Stimulated activated CD4-positive, alpha-beta T cell treated with anti-CD3 and anti-CD28 coated beads, Interleukin-4, amount 100 ng/mL, for 48 hours (primary cell): ENCODE measurements around the gene LMBR1L.

Source experiments
- DNase-seq, 2 donors: peaks; one replicate each; pipeline ENCODE4 v3.0.0-alpha.2; 2020; ENCODE audit warnings: low read depth in 2 of 2

LMBR1L gene

GRCh38 chr12:49111206-49111605 is 559 bp upstream of the LMBR1L start:
- DNase-seq, result no peak

- no peak for DNase-seq
These were observed 795 bp downstream of the LMBR1L start for GRCh38 chr12:49109641-49110463.

DNA sequence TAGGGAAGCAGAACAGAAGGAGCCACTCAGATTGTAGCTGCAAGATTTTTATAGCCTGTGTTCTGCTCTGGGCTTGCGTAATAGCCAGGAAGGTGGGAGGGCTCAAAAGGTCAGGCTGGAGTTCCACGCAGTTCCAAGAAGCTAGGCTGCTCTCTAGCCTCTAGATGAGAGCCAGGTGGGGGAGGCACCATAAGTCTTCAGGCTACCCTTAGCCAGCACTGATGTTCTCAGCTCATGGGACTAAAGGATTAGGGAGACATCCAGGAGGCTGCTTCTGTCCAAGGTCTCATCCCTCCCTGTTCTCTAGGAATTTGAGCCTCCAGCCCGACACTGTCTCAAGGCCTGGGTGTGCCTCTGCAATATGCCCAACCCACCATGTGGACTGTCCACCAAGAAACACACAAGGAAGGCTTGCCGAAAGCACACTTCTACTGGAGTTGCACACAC is 1.7 kb downstream of the LMBR1L start:
- DNase-seq, result no peak

DNA sequence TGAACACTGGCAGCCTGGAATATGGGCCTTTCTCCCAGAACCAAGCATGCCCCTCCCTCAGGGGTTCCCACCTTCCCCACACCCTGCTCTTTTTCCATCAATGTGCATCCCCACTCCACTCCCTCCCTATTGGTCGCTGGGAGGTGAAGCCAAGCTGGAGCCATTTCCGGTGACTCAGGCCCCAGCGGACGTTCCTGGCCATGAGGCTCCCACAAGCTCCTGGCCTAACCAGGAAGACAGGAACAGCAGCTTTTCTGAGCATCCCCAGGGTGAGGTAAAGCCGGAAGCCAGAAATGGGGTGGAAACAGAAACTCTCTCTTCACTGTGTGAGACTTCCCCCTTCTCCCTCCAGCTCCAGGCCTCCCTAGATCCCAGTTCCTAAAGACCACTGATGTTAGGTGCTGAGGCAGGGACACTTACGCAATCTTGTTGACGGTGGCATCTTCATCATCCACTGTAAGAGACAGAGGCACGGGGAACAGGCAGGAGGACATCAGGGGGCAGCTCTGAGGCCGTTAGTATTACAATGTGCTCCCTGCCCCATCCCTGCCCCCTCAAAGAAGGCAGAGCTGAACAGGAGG is 5.1 kb downstream of the LMBR1L start:
- no peak for DNase-seq

DNA sequence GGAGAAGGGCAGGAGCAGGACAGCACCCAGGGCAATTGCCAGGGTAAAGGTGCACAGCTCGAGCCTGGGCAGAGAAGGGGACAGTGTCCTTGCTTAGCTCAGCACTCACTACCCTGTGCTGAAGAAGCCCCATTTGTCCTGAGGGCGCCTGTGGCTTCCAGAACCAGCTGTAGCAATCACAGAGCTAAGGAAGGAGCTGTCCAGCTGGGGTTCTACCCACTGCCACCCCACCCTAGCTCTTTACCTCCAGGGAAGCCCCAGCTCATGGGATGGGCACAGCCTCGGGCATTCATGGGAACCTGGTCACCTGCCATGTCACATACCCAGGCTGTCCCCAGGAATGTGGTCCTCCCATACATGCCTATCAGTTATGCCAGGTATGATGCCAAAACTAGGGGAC is 5.8 kb downstream of the LMBR1L start:
- no peak for DNase-seq

- DNase-seq, result no peak
These were observed 10.3 kb downstream of the LMBR1L start for GRCh38 chr12:49100380-49100779.

GRCh38 chr12:49098703-49099102 is 11.9 kb downstream of the LMBR1L start:
- no peak for DNase-seq

DNA sequence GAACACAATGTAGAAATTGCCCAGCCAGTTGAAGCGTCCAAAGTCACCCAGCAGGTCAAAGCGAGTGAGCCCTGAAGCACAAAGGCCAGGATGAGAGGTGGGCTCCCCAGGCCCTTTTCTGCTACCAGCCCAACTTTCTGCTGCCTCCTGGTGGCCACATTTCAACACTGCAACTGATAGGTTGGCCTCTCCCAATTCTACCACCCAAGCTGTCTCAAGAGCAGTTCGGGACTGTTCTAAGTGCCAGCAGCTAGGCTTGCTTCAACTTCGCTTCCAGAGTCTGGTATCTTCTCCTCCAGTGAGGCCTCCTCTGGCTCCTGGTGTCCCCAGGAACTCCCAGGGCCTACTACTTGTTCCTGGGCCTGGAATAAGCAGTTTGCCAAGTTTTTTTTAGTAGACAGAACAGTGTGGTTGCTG is 12.6 kb downstream of the LMBR1L start:
- peak; percentile 37 to 50 for DNase-seq

DNA sequence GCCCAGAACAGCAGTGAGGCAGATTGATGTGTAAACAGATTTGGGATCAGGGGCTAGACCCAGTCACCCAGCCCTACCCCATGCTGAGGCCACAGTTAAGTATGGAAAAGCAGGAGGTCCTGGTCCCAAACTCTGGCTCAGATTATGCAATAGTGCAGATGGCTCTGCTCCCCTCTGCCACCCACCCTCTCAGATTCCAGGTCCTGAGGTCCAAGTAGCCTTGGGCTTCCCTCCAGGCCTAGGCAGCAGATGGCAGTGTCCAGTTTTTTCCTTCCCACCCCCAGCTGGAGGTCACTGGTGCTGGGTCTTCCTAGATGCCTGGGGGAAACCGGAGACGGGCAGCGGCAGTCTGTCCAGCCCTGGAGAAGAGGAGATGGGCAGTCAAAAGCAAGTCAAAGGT is 13.3 kb downstream of the LMBR1L start:
- no peak for DNase-seq

- DNase-seq, result no peak
These were observed 15.7 kb downstream of the LMBR1L start for GRCh38 chr12:49094975-49095365.

- no peak for DNase-seq
These were observed 16.3 kb downstream of the LMBR1L start, which contains the start of gene DHH for GRCh38 chr12:49094160-49094974. Gene DHH, minus strand, starts transcription at chr12:49094801. Its CDS starts 289 bp downstream, at chr12:49094512.

- no peak for DNase-seq
These were observed 16.9 kb downstream of the LMBR1L start for GRCh38 chr12:49093792-49094159.

GRCh38 chr12:49092816-49093406 is 17.7 kb downstream of the LMBR1L start:
- no peak for DNase-seq

DNA sequence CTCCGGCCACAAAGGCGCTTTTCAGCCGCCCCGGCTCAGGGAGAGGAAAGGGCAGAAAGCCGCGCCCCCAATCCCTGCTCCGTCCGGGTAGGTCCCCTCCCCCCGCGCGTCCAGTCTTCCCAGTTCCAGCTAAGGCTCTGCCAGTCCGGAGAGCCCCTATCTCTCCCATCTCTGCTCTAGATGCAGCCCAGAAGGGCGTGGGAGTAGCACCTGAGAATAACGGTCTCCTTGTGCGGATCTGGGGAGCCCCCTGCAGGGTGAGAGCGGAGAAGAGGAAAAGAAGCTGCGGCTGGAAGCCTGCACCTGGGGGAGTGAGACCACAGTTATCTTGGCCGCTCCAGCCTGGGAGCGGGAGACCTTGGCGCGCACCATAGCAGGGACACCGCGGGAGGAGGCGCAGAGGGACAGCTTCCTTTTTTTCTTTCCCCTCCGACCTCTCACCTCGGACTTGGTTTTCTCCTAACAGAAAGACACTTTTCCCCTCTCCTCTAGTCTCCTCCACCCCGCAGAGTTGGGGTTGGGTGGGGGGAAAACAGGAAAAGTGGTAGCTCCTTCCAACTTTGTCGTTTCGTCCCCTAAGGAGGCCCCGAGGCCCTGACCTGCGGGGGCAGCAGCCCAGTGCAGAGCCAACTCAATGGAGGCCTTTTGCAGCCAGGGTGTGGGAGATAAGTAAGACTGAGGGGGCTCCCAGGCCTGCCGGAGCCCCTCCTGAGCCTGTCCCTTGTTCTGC is 18.4 kb downstream of the LMBR1L start:
- DNase-seq, result peak in 1 of 2 donors; percentile 58

GRCh38 chr12:49091836-49092085 is 18.9 kb downstream of the LMBR1L start:
- no peak for DNase-seq

- DNase-seq, result no peak
These were observed 19.4 kb downstream of the LMBR1L start for GRCh38 chr12:49091056-49091835.

- DNase-seq, result peak in 1 of 2 donors; percentile 24
These were observed 20.6 kb downstream of the LMBR1L start for GRCh38 chr12:49089821-49090773.

DNA sequence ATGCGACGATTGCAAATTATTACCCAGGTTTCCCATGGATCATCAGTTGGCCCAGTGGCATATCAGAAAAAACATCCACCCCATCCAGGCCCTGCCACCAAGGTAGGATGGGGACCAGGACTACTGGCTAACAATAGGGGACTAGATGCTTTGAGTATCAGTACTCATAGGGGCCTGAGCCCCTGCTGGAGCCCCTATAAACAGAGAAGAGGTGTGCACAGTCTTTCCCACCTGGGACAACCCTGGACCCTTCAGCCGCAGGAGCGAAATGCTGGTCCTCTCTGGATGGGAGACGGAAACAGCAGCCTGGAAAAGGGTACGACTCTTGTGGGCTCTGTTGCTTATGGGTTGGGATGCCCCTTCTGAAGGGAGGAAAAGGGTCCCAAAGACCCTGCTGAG is 21.7 kb downstream of the LMBR1L start:
- no peak for DNase-seq

DNA sequence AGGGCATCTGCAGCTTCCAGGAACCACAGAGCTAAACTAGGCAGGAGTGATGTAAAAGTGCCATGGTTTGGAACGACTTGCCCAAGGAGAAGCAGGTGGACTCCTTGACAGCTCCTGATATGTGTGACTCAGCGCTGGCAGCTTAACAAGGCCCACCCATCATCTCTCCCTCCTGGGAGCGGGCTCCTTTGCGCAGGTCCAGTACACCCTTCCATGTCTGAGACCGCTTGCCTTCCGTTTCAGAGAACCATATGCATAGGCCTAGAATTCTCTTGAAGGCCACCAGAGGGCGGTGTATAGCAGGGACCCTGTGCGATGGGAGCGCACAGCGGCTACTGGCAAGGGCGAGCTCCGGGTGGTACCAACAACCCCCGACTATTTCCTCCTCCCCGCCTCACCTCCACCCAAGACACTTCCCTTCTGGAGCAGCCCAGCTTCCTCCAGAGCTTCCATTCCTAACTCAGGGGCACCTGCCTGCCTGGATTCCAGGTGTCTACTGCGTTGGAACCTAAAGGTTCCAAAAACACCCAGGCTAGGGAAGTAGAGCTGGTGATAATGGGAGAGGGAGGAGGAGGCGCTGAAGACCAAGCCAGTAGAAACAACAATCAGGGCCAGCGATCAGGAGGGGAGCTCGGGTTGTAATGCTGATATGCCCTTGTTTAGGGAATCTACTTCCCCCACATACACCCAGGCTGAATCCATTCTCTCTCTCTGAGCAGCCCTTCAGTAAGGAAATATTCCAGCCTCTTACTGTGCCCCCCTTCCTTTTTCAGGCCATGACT is 22.3 kb downstream of the LMBR1L start:
- peak; percentile 56 to 61 for DNase-seq
